Measurements from ENCODE around the gene CKB.

The CKB gene

GRCh38 chr14:103537175-103537990, 14.8 kb upstream of the CKB start:
- no peak for DNase-seq

- DNase-seq = no peak
These were observed 14.1 kb upstream of the CKB start for GRCh38 chr14:103536693-103537092.

GRCh38 chr14:103535891-103536565, 13.4 kb upstream of the CKB start:
- no peak for DNase-seq

- DNase-seq = no peak
These were observed 12.7 kb upstream of the CKB start for GRCh38 chr14:103535081-103535890.

- DNase-seq = no peak
These were observed 12.0 kb upstream of the CKB start for GRCh38 chr14:103534576-103535061.

- DNase-seq = no peak
These were observed 11.5 kb upstream of the CKB start for GRCh38 chr14:103533999-103534575.

- DNase-seq = no peak
These were observed 10.7 kb upstream of the CKB start for GRCh38 chr14:103533137-103533998.

- no peak for DNase-seq
These were observed 9.8 kb upstream of the CKB start for GRCh38 chr14:103532216-103533136.

- no peak for DNase-seq
These were observed 9.0 kb upstream of the CKB start for GRCh38 chr14:103531421-103532215.

- DNase-seq = no peak
These were observed 8.2 kb upstream of the CKB start for GRCh38 chr14:103530831-103531230.

- no peak for DNase-seq
These were observed 7.8 kb upstream of the CKB start for GRCh38 chr14:103530390-103530789.

GRCh38 chr14:103529383-103530365, 7.0 kb upstream of the CKB start:
- no peak for DNase-seq

GRCh38 chr14:103528587-103529382, 6.2 kb upstream of the CKB start, which contains the start of gene TRMT61A:
TSS of gene TRMT61A (plus strand) at chr14:103529196. CDS start at chr14:103529979, 783 bp downstream.
- DNase-seq = peak; percentile 63 to 78 (median 74)

- DNase-seq = no peak
These were observed 5.5 kb upstream of the CKB start for GRCh38 chr14:103528146-103528586.

GRCh38 chr14:103527408-103528145, 4.9 kb upstream of the CKB start:
- DNase-seq = no peak

GRCh38 chr14:103526914-103527248, 4.3 kb upstream of the CKB start:
- DNase-seq = no peak
